Hindlimb muscle (tissue), 1 donor: ENCODE data around the gene MPP1. TPM values are rescaled to one million over a fixed set of nuclear protein-coding genes. Genes with fewer than 3 reads are reported as not detected.

Source experiments
- DNase-seq: peaks from one replicate; pipeline ENCODE4 v3.0.0-alpha.2; 2013
- polyA plus RNA-seq: library from polyadenylated mRNA; unstranded; fragments of 120-200 nt; gene quantifications from one replicate; pipeline ENCODE4 v1.2.1, GENCODE V29; 2013; ENCODE audit not compliant: insufficient read length

MPP1 gene
- polyA plus RNA-seq, 1 donor, result 20.7 TPM

- no peak for DNase-seq
Measured at GRCh38 chrX:154774622-154775021, 30.7 kb downstream of the MPP1 start.

- DNase-seq, result peak; percentile 94
Measured at GRCh38 chrX:154762537-154763296, 42.6 kb downstream of the MPP1 start, which contains the start of gene DKC1. TSS of gene DKC1 (plus strand) at chrX:154762864. CDS start at chrX:154762966, 102 bp downstream.

GRCh38 chrX:154761977-154762536 lies 43.2 kb downstream of the MPP1 start:
- no peak for DNase-seq

- no peak for DNase-seq
Measured at GRCh38 chrX:154758696-154759095, 46.6 kb downstream of the MPP1 start.

GRCh38 chrX:154751669-154752271 lies 53.5 kb downstream of the MPP1 start:
- no peak for DNase-seq

GRCh38 chrX:154751203-154751668 lies 54.0 kb downstream of the MPP1 start:
- DNase-seq, result no peak

- DNase-seq, result no peak
Measured at GRCh38 chrX:154750301-154751202, 54.7 kb downstream of the MPP1 start, which contains the start of gene GAB3. TSS of gene GAB3 (minus strand) at chrX:154751077. CDS start at chrX:154751025, 52 bp downstream.

- DNase-seq, result no peak
Measured at GRCh38 chrX:154749856-154750255, 55.4 kb downstream of the MPP1 start.

GRCh38 chrX:154748712-154749339 lies 56.5 kb downstream of the MPP1 start:
- peak; percentile 74 for DNase-seq

GRCh38 chrX:154742613-154743012 lies 62.7 kb downstream of the MPP1 start:
- DNase-seq, result no peak

GRCh38 chrX:154739952-154740465 lies 65.3 kb downstream of the MPP1 start:
- no peak for DNase-seq

GRCh38 chrX:154738011-154738738 lies 67.1 kb downstream of the MPP1 start:
- peak; percentile 76 for DNase-seq

GRCh38 chrX:154737136-154737535 lies 68.1 kb downstream of the MPP1 start:
- no peak for DNase-seq

- DNase-seq, result no peak
Measured at GRCh38 chrX:154735695-154736393, 69.4 kb downstream of the MPP1 start.

- DNase-seq, result no peak
Measured at GRCh38 chrX:154734061-154734781, 71.1 kb downstream of the MPP1 start.

GRCh38 chrX:154733066-154733425 lies 72.2 kb downstream of the MPP1 start:
- DNase-seq, result no peak

GRCh38 chrX:154732421-154733065 lies 72.7 kb downstream of the MPP1 start:
- no peak for DNase-seq

- DNase-seq, result no peak
Measured at GRCh38 chrX:154731881-154732280, 73.4 kb downstream of the MPP1 start.

- DNase-seq, result no peak
Measured at GRCh38 chrX:154731184-154731583, 74.1 kb downstream of the MPP1 start.
